ENCODE measurements around the gene SLC41A1. TPM values are rescaled to one million over a fixed set of nuclear protein-coding genes. Genes with fewer than 3 reads are reported as not detected.

The SLC41A1 gene
- total and polyA plus RNA-seq, 9 of the 15 experiments (the other 6 are each of a cell fraction or from before 2014, with no cell fraction given), result 4.1 to 29.3 (median 11.4) TPM

- TF ChIP-seq ILK (tag; IDR thresholded peaks at IDR 0.05; ENCODE audit: borderline replicate concordance, low read depth), result 0 out of 2 replicates have a peak, but pooled peaks have one; percentile 7
- TF ChIP-seq ZNF384 (IDR thresholded peaks at IDR 0.05; ENCODE audit: low read depth, low read length), result no peak
- no peak for TF ChIP-seq ZBTB33 (CRISPR knock-in tag; IDR thresholded peaks at IDR 0.05)
- no peak for TF ChIP-seq HEY1 (CRISPR knock-in tag; IDR thresholded peaks at IDR 0.05; ENCODE audit: borderline replicate concordance)
- no peak for TF ChIP-seq VEZF1 (CRISPR knock-in tag; IDR thresholded peaks at IDR 0.05)
- TF ChIP-seq TFAP4 (CRISPR knock-in tag; IDR thresholded peaks at IDR 0.05; ENCODE audit: borderline replicate concordance), result no peak
- peak; percentile 96 for TF ChIP-seq ATF7 (IDR thresholded peaks at IDR 0.05)
- TF ChIP-seq TRIM25 (IDR thresholded peaks at IDR 0.05; ENCODE audit: borderline replicate concordance), result 0 out of 2 replicates have a peak, but pooled peaks have one; percentile 16
- TF ChIP-seq NR3C1 (CRISPR knock-in tag; IDR thresholded peaks at IDR 0.05), result no peak
- TF ChIP-seq SMARCA5 (IDR thresholded peaks at IDR 0.05), result no peak
- 0 out of 2 replicates have a peak, but pooled peaks have one; percentile 21 for TF ChIP-seq MBD2 (IDR thresholded peaks at IDR 0.05; ENCODE audit: borderline replicate concordance, low read depth)
- no peak for TF ChIP-seq FOXA3 (CRISPR knock-in tag; conservative IDR thresholded peaks at IDR 0.05 in 1 of 2, IDR thresholded peaks at IDR 0.05 in 1 of 2)
- TF ChIP-seq GTF3C2 (IDR thresholded peaks at IDR 0.05; ENCODE audit: borderline replicate concordance, extremely low read depth, insufficient read length), result no peak
- TF ChIP-seq HIVEP1 (CRISPR knock-in tag; IDR thresholded peaks at IDR 0.05), result no peak
Measured at GRCh38 chr1:205748403-205749233, 64.4 kb downstream of the SLC41A1 start (continued).

All from K562 (cell line).